ENCODE measurements around the gene DUSP11.

Gene DUSP11

DNA sequence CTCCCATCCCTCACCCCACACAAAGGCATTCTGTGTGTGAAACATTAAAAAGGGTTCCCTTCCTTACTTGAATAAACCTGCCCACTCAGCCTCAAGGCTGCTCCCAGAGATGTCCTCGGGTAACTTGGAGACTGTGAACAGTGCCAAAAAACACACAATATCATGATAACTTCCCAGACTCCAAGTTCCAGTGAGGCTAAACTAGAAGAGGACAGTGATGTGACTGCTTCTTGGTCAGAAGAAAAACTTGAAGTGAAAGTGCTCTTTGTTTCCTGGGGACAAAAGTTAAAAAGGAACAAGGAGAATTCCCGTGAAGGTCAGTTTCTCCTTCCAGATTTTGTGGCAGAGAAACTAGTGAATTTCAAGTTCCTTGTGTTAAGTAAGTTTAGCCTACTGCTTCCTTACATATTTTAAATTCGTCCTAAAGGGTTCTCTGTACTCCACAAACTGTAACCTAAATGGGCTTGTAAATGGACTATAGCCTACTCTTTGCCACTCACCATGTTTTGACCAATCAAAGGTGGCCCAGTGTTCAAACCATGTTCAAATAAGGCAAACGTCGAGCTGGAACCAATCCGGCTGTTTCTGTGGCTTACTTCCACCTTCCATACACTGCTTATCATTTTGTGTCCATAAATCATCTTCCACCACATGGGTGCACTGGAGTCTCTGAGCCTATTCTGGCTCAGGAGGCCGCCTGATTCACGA lies 63.2 kb downstream of the DUSP11 start:
- no peak for FAIRE-seq

DNA sequence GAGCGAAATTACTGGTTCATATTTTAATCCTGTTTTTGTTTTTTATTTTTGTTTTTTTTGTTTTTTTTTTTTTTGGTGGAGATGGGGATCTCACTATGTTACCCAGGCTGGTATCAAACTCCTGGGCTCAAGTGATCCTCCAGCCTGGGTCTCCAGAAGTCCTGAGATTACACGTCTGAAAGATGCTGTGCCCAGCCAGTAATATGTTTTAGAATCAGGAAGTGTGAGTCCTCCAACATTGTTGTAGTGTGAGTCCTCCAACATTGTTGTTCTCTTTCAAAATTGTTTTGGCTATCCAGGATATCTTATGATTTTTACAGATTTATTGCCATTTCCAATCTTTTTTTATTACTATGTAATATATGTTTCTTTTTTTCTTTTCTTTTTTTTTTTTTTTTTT lies 65.8 kb downstream of the DUSP11 start:
- no peak for FAIRE-seq
